ENCODE results near the gene AFF3. TPM values are rescaled to one million over a fixed set of nuclear protein-coding genes. Genes with fewer than 3 reads are reported as not detected.

The AFF3 gene
- total and polyA plus RNA-seq, 10 of the 15 experiments (the other 5 are each of a cell fraction or from before 2014, with no cell fraction given) = 0.26 to 5.5 (median 3.0) TPM

- ChIA-PET RAD21 (ENCODE audit: unreplicated experiment) (no interaction called here), CTCF (no interaction called here), SMC1A (ENCODE audit: uncharacterized antibody, unreplicated experiment) (no interaction called here), POLR2A (no interaction called here)
- FAIRE-seq (no peak), ATAC-seq (no peak), DNase-seq (ENCODE audit: low read depth, low spot score) (no peak)
- Histone ChIP-seq H3K27ac (ENCODE audit: control insufficient read depth, insufficient read depth) (no peak overlapping the region), H3K36me3 (ENCODE audit: control insufficient read depth in 2 of 2, insufficient read depth in 2 of 2, low read length in 1 of 2) (no peaks in the 10 kb centered on the region), H3K9me3 (replicated peaks; ENCODE audit: control insufficient read depth, insufficient read depth, low read length) (no peaks in the 10 kb centered on the region), H3K27me3 (replicated peaks in 1 of 2; ENCODE audit: control insufficient read depth in 2 of 2, insufficient read depth in 2 of 2, low read length in 1 of 2) (no peaks in the 10 kb centered on the region), H3K4me1 (ENCODE audit: control insufficient read depth, insufficient read depth, low read length) (no peaks in the 10 kb centered on the region), H3K79me2 (ENCODE audit: control insufficient read depth, insufficient read depth, low read length) (no peaks in the 10 kb centered on the region), H3K4me2 (ENCODE audit: control insufficient read depth, insufficient read depth) (no peak overlapping the region), H2AFZ (ENCODE audit: control insufficient read depth, low read depth, low read length) (no peak overlapping the region), H3K9ac (ENCODE audit: control insufficient read depth, insufficient read depth, low read length) (no peak overlapping the region), H4K20me1 (ENCODE audit: control insufficient read depth, insufficient read depth) (no peaks in the 10 kb centered on the region), H3K4me3 (no peak overlapping the region)
- in situ Hi-C loops (cut with MboI) = no loop called here
- WGBS (ENCODE audit: insufficient coverage, insufficient replicate concordance, low lambda C conversion rate, missing lambda C conversion rate) = 44% methylated on average over 3 of the region's 3 CpGs
- intact Hi-C loops (cut with micrococcal nuclease; ENCODE audit: unreplicated experiment) = no loop called here
- BruUV-seq (replicated peaks) = no TSS peak
- TF ChIP-seq PKNOX1 (IDR thresholded peaks at IDR 0.05) (no peak), HDGF (IDR thresholded peaks at IDR 0.05) (no peak), IRF4 (IDR thresholded peaks at IDR 0.05; ENCODE audit: low read depth, low read length) (no peak), SMAD1 (IDR thresholded peaks at IDR 0.05; ENCODE audit: low read depth, partially characterized antibody) (no peak)
Measured at GRCh38 chr2:100077935-100078334, 64.5 kb downstream of the AFF3 start.

- RAD21 ChIA-PET (ENCODE audit: unreplicated experiment) = no interaction called here
- in situ Hi-C loops (cut with MboI) = no loop called here
- no peaks in the 10 kb centered on the region for H3K4me1 ChIP-seq (ENCODE audit: control insufficient read depth, insufficient read depth, low read length)
- TF ChIP-seq CHD1 (IDR thresholded peaks at IDR 0.05; ENCODE audit: low read depth, low read length) (no peak), SKIL (IDR thresholded peaks at IDR 0.05; ENCODE audit: low read depth, poor library complexity, severe bottlenecking) (no peak), ZNF622 (IDR thresholded peaks at IDR 0.05) (no peak), USF2 (IDR thresholded peaks at IDR 0.05; ENCODE audit: borderline replicate concordance, low read depth, low read length) (no peak), POLR2A (IDR thresholded peaks at IDR 0.05; ENCODE audit: low read depth, low read length) (no peak), RCOR1 (conservative IDR thresholded peaks at IDR 0.05; ENCODE audit: low read depth, low read length) (no peak), ZBTB4 (CRISPR knock-in tag; IDR thresholded peaks at IDR 0.05) (no peak), SIX5 (IDR thresholded peaks at IDR 0.05; ENCODE audit: low read depth, low read length, severe bottlenecking) (no peak)
Measured at GRCh38 chr2:100077456-100077855, 64.9 kb downstream of the AFF3 start.

More at GRCh38 chr2:100077456-100077855, 64.9 kb downstream of the AFF3 start:
- H3K27ac ChIP-seq (ENCODE audit: control insufficient read depth, insufficient read depth) = no peak overlapping the region
- ATAC-seq (no peak), DNase-seq (ENCODE audit: low read depth, low spot score) (no peak), FAIRE-seq (no peak)
- no peaks in the 10 kb centered on the region for H3K36me3 ChIP-seq (ENCODE audit: control insufficient read depth in 2 of 2, insufficient read depth in 2 of 2, low read length in 1 of 2)
- no peaks in the 10 kb centered on the region for H3K9me3 ChIP-seq (replicated peaks; ENCODE audit: control insufficient read depth, insufficient read depth, low read length)
- no peaks in the 10 kb centered on the region; a peak in 1 of 4 replicates for H3K27me3 ChIP-seq (replicated peaks in 1 of 2; ENCODE audit: control insufficient read depth in 2 of 2, insufficient read depth in 2 of 2, low read length in 1 of 2)
- H4K20me1 ChIP-seq (ENCODE audit: control insufficient read depth, insufficient read depth) = no peaks in the 10 kb centered on the region
- no peaks in the 10 kb centered on the region for H3K79me2 ChIP-seq (ENCODE audit: control insufficient read depth, insufficient read depth, low read length)
- SMC1A ChIA-PET (ENCODE audit: uncharacterized antibody, unreplicated experiment) = no interaction called here
- CTCF ChIA-PET = no interaction called here
- no peak overlapping the region for H3K4me3 ChIP-seq
- intact Hi-C loops (cut with micrococcal nuclease; ENCODE audit: unreplicated experiment) = no loop called here
- H3K4me2 ChIP-seq (ENCODE audit: control insufficient read depth, insufficient read depth) = no peak overlapping the region
- H2AFZ ChIP-seq (ENCODE audit: control insufficient read depth, low read depth, low read length) = no peak overlapping the region
- BruUV-seq (replicated peaks) = no TSS peak
- H3K9ac ChIP-seq (ENCODE audit: control insufficient read depth, insufficient read depth, low read length) = no peak overlapping the region
- POLR2A ChIA-PET = no interaction called here

All from GM12878 (cell line).